GM12878 (cell line): ENCODE measurements around the gene IRAK2. TPM values are rescaled to one million over a fixed set of nuclear protein-coding genes. Genes with fewer than 3 reads are reported as not detected.

Experiments used
- ATAC-seq: fragments of 200-7000 bp; cut with Tn5 transposase; 3 replicates; pipeline ENCODE4 v1.9.1; 2020; ENCODE audit warnings: mild to moderate bottlenecking, moderate library complexity
- BruUV-seq: library from RNA; stranded (reverse); fragments of 400-500 nt; replicated peaks from 2 replicates; lab custom pipeline; 2021; lab: Mats Ljungman, UMichigan
- CTCF ChIA-PET: fragments of 300-600 bp; sonication (Branson Sonifier 250); formaldehyde crosslinking; extraction: SDS; loops from one replicate; lab custom pipeline; 2021; ENCODE audit warnings: inconsistent platforms; lab: Yijun Ruan, JAX
- POLR2A ChIA-PET: fragments of 350-600 bp; formaldehyde crosslinking; extraction: SDS; loops from one replicate; lab custom pipeline; 2021; ENCODE audit warnings: inconsistent platforms; lab: Charles Lee
- RAD21 ChIA-PET: fragments of 300-600 bp; sonication (Branson Sonifier 250); formaldehyde crosslinking; loops from one replicate; lab custom pipeline; 2023; ENCODE audit warnings: antibody characterized with exemption; ENCODE audit not compliant: unreplicated experiment; lab: Charles Lee
- SMC1A ChIA-PET: fragments of 300-600 bp; sonication (Branson Sonifier 250); formaldehyde crosslinking; loops from one replicate; lab custom pipeline; 2023; ENCODE audit not compliant: unreplicated experiment, uncharacterized antibody; lab: Charles Lee
- DNase-seq: peaks from one replicate; pipeline ENCODE4 v3.0.0-alpha.2; 2011; ENCODE audit warnings: low read depth, low spot score
- FAIRE-seq: peaks from 3 replicates; lab custom pipeline; 2011; peaks lifted over from hg19 to GRCh38; lab: Jason Lieb, UNC
- H2AFZ ChIP-seq: 2 replicates; pipeline ENCODE4 v1.6.0; 2011; ENCODE audit warnings: low read depth, low read length, control low read depth; ENCODE audit not compliant: control insufficient read depth
- H3K27ac ChIP-seq: 2 replicates; pipeline ENCODE4 v1.5.1; 2011; ENCODE audit warnings: control low read depth; ENCODE audit not compliant: control insufficient read depth, insufficient read depth
- H3K27me3 ChIP-seq, 2 experiments: replicated peaks in 1 of 2; 2 replicates each; pipeline versions ENCODE4 v1.6.0 to v1.6.1; 2011; ENCODE audit warnings: low read length in 1 of 2; ENCODE audit not compliant: control insufficient read depth in 2 of 2, insufficient read depth in 2 of 2
- H3K36me3 ChIP-seq, 2 experiments: 2 replicates each; pipeline ENCODE4 v1.5.1; 2011; ENCODE audit warnings: low read length in 1 of 2; ENCODE audit not compliant: control insufficient read depth in 2 of 2, insufficient read depth in 2 of 2
- H3K4me1 ChIP-seq: 2 replicates; pipeline ENCODE4 v1.6.1; 2011; ENCODE audit warnings: mild to moderate bottlenecking, low read length, moderate library complexity, mixed read lengths; ENCODE audit not compliant: control insufficient read depth, insufficient read depth
- H3K4me2 ChIP-seq: 2 replicates; pipeline ENCODE4 v1.6.0; 2011; ENCODE audit warnings: control low read depth; ENCODE audit not compliant: control insufficient read depth, insufficient read depth
- H3K4me3 ChIP-seq: fragments of 200-600 bp; sonication (generic); 2 replicates; pipeline ENCODE4 v1.5.1; 2016
- H3K79me2 ChIP-seq: 2 replicates; pipeline ENCODE4 v1.6.0; 2011; ENCODE audit warnings: low read length; ENCODE audit not compliant: control insufficient read depth, insufficient read depth
- H3K9ac ChIP-seq: 2 replicates; pipeline ENCODE4 v1.8.0; 2011; ENCODE audit warnings: low read length, control low read depth, mixed read lengths; ENCODE audit not compliant: control insufficient read depth, insufficient read depth
- H3K9me3 ChIP-seq: replicated peaks from 3 replicates; pipeline ENCODE4 v1.5.1; 2011; ENCODE audit warnings: mild to moderate bottlenecking, low read length; ENCODE audit not compliant: control insufficient read depth, insufficient read depth
- H4K20me1 ChIP-seq: 2 replicates; pipeline ENCODE4 v1.6.0; 2011; ENCODE audit not compliant: control insufficient read depth, insufficient read depth
- CBX3 ChIP-seq: fragments of 200-600 bp; sonication (generic); IDR thresholded peaks from 2 replicates; pipeline ENCODE4 v1.6.1; 2016; ENCODE audit warnings: low read depth, borderline replicate concordance
- PML ChIP-seq: IDR thresholded peaks from 2 replicates; pipeline ENCODE4 v1.6.1; 2012; ENCODE audit warnings: low read length, inconsistent platforms
- RAD21 ChIP-seq: IDR thresholded peaks from 2 replicates; pipeline ENCODE4 v1.6.1; 2011; ENCODE audit warnings: mild to moderate bottlenecking, low read depth, low read length, moderate library complexity; ENCODE audit not compliant: insufficient read depth
- TAF1 ChIP-seq: IDR thresholded peaks from 2 replicates; pipeline ENCODE4 v1.6.1; 2011; ENCODE audit warnings: mild to moderate bottlenecking, low read depth, low read length, borderline replicate concordance
- ZZZ3 ChIP-seq: IDR thresholded peaks from 2 replicates; pipeline ENCODE4 v1.6.1; 2011; ENCODE audit warnings: low read depth; ENCODE audit not compliant: control insufficient read depth, insufficient read length
- WGBS: methylation state at CpG from one replicate; pipeline ENCODE4 v1.1.6; 2016; ENCODE audit warnings: low lambda C conversion rate; ENCODE audit not compliant: insufficient replicate concordance, insufficient coverage; ENCODE audit errors: missing lambda C conversion rate; 5-methylcytosine and 5-hydroxymethylcytosine counted together
- in situ Hi-C: fragments of 300-500 bp; cut with MboI; formaldehyde crosslinking; loops from 9 replicates; pipeline ENCODE4 v1.14.3; 2018; ENCODE audit warnings: mixed read lengths
- intact Hi-C: fragments of 100-400 bp; cut with micrococcal nuclease; formaldehyde crosslinking; loops from one replicate; pipeline ENCODE4 v1.14.2; 2022; ENCODE audit not compliant: unreplicated experiment
- polyA plus RNA-seq, 11 experiments: library from polyadenylated mRNA; depleted of rRNA in 4 of 11; unstranded in 6 of 11; stranded (reverse) in 5 of 11; fragments of >200 nt; fragmentation: Nextera tagmentation in 4 of 11; fragmentation: Illumina TruSeq in 1 of 11; extraction: Ambion mirVana in 4 of 11; extraction: Trizol in 1 of 11; gene quantifications; 1 replicate in 1 of 11; 2 replicates in 10 of 11; pipeline versions ENCODE4 v1.2.1 to v1.2.3, GENCODE V29; 2011 to 2016; ENCODE audit warnings: inconsistent platforms in 2 of 11, missing spikeins in 2 of 11, low read depth in 1 of 11
- total RNA-seq, 4 experiments: library from RNA; depleted of rRNA in 3 of 4; stranded (reverse); fragments of >200 nt in 3 of 4; fragmentation: Illumina TruSeq in 1 of 4; extraction: Trizol in 1 of 4; gene quantifications; 2 replicates each; pipeline versions ENCODE4 v1.2.1 to v1.2.3, GENCODE V29; 2013 to 2021
- TF ChIP-seq, protein P1 (sequence below): fragments of 450-650 bp; IDR thresholded peaks from 2 replicates; pipeline ENCODE4 v1.6.1; 2017; ENCODE audit warnings: mild to moderate bottlenecking, moderate library complexity
- TF ChIP-seq, protein P2 (sequence below): fragments of 150-350 bp; IDR thresholded peaks from 2 replicates; pipeline ENCODE4 v1.6.1; 2016; ENCODE audit warnings: low read depth, low read length
- TF ChIP-seq, protein P3 (sequence below): fragments of 450-650 bp; IDR thresholded peaks from 2 replicates; pipeline ENCODE4 v1.6.1; 2017; ENCODE audit warnings: mild to moderate bottlenecking

Gene IRAK2
- total and polyA plus RNA-seq, 10 of the 15 experiments (the other 5 are each of a cell fraction or from before 2014, with no cell fraction given) = 0.48 to 5.7 (median 4.5) TPM

DNA sequence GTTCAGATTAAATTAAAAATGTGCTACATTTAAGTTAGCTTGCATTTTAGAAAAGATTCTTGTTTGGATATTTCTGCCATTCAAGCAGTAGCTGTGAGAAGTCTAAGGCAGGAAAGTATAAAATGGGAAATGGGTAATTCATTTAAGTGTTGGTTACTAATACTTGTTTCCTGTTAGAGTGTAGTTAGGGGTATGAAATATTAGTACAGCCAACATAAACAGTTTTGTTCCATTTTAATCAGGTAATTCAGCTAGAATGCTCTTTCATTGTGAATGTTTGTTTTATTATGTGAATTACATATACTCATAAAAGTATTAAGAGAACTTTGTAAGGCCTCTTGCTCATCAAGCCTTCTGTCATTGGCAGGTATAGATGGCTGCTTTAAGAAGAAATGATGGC lies 103.4 kb downstream of the IRAK2 start (continued):
- TF ChIP-seq CBX3 = no peak
- TF ChIP-seq, protein P1, sequence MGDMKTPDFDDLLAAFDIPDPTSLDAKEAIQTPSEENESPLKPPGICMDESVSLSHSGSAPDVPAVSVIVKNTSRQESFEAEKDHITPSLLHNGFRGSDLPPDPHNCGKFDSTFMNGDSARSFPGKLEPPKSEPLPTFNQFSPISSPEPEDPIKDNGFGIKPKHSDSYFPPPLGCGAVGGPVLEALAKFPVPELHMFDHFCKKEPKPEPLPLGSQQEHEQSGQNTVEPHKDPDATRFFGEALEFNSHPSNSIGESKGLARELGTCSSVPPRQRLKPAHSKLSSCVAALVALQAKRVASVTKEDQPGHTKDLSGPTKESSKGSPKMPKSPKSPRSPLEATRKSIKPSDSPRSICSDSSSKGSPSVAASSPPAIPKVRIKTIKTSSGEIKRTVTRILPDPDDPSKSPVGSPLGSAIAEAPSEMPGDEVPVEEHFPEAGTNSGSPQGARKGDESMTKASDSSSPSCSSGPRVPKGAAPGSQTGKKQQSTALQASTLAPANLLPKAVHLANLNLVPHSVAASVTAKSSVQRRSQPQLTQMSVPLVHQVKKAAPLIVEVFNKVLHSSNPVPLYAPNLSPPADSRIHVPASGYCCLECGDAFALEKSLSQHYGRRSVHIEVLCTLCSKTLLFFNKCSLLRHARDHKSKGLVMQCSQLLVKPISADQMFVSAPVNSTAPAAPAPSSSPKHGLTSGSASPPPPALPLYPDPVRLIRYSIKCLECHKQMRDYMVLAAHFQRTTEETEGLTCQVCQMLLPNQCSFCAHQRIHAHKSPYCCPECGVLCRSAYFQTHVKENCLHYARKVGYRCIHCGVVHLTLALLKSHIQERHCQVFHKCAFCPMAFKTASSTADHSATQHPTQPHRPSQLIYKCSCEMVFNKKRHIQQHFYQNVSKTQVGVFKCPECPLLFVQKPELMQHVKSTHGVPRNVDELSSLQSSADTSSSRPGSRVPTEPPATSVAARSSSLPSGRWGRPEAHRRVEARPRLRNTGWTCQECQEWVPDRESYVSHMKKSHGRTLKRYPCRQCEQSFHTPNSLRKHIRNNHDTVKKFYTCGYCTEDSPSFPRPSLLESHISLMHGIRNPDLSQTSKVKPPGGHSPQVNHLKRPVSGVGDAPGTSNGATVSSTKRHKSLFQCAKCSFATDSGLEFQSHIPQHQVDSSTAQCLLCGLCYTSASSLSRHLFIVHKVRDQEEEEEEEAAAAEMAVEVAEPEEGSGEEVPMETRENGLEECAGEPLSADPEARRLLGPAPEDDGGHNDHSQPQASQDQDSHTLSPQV = no peak
- TF ChIP-seq TAF1 = no peak
- no peak for TF ChIP-seq ZZZ3

DNA sequence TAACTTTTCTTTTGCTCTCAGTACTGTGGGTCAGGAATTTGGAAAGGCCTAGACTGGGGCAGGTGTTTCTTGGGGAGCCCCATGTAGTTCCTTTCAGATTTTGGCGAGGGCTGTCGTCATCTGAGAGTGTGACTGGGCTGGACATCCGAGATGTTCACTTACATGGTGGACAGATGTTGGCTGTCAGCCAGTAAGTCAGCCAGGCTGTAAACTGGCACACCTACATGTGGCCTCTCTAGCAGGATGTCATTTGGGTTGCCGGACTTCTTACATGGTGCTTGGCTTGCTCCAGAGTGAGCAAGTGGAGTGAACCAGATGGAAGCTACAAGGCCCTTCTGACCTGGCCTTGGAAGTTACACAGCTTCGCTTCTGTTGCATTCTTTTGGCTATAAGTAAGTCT lies 104.2 kb downstream of the IRAK2 start:
- FAIRE-seq (no peak), DNase-seq (no peak), ATAC-seq (no peak)
- Histone ChIP-seq H3K9me3 (no peaks in the 10 kb centered on the region), H4K20me1 (no peaks in the 10 kb centered on the region; the same call in none of the 2 replicates), H3K4me3 (no peak overlapping the region), H3K27me3 (no peaks in the 10 kb centered on the region), H3K4me2 (no peak overlapping the region), H3K4me1 (peaks cover 2% of the 10 kb centered on the region; the same call in 1 of the 2 replicates), H2AFZ (no peak overlapping the region), H3K36me3 (peaks cover 22 to 37% of the 10 kb centered on the region in 2 experiments; a peak in 3 of 4 replicates), H3K27ac (no peak overlapping the region), H3K79me2 (peaks cover 53% of the 10 kb centered on the region), H3K9ac (no peak overlapping the region)
- intact Hi-C loops (no loop called here), in situ Hi-C loops (no loop called here)
- ChIA-PET CTCF (interaction anchor here (1.3 kb wide), 1 partner anchor 12 kb away, joined by 6 read pairs; no protein-coding TSS in a partner anchor), RAD21 (no interaction called here), SMC1A (no interaction called here), POLR2A (interaction anchor here (0.9 to 1.2 kb wide), 2 partner anchors 10 to 14 kb away, joined by 3 read pairs; no protein-coding TSS in a partner anchor)
- BruUV-seq = no TSS peak
- WGBS = 98% methylated on average over 5 of the region's 5 CpGs
- TF ChIP-seq, protein P2, sequence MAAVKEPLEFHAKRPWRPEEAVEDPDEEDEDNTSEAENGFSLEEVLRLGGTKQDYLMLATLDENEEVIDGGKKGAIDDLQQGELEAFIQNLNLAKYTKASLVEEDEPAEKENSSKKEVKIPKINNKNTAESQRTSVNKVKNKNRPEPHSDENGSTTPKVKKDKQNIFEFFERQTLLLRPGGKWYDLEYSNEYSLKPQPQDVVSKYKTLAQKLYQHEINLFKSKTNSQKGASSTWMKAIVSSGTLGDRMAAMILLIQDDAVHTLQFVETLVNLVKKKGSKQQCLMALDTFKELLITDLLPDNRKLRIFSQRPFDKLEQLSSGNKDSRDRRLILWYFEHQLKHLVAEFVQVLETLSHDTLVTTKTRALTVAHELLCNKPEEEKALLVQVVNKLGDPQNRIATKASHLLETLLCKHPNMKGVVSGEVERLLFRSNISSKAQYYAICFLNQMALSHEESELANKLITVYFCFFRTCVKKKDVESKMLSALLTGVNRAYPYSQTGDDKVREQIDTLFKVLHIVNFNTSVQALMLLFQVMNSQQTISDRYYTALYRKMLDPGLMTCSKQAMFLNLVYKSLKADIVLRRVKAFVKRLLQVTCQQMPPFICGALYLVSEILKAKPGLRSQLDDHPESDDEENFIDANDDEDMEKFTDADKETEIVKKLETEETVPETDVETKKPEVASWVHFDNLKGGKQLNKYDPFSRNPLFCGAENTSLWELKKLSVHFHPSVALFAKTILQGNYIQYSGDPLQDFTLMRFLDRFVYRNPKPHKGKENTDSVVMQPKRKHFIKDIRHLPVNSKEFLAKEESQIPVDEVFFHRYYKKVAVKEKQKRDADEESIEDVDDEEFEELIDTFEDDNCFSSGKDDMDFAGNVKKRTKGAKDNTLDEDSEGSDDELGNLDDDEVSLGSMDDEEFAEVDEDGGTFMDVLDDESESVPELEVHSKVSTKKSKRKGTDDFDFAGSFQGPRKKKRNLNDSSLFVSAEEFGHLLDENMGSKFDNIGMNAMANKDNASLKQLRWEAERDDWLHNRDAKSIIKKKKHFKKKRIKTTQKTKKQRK = no peak
- TF ChIP-seq PML (no peak), RAD21 (no peak)
- TF ChIP-seq, protein P3, sequence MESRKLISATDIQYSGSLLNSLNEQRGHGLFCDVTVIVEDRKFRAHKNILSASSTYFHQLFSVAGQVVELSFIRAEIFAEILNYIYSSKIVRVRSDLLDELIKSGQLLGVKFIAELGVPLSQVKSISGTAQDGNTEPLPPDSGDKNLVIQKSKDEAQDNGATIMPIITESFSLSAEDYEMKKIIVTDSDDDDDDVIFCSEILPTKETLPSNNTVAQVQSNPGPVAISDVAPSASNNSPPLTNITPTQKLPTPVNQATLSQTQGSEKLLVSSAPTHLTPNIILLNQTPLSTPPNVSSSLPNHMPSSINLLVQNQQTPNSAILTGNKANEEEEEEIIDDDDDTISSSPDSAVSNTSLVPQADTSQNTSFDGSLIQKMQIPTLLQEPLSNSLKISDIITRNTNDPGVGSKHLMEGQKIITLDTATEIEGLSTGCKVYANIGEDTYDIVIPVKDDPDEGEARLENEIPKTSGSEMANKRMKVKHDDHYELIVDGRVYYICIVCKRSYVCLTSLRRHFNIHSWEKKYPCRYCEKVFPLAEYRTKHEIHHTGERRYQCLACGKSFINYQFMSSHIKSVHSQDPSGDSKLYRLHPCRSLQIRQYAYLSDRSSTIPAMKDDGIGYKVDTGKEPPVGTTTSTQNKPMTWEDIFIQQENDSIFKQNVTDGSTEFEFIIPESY = no peak
